ENCODE measurements around the gene CCT6A.

GRCh38 chr7:56007891-56008290 lies 43.7 kb upstream of the CCT6A start:
- TF ChIP-seq FOS (IDR thresholded peaks at IDR 0.05; ENCODE audit: low read depth, low read length), result no peak
- TF ChIP-seq CTCF (conservative IDR thresholded peaks at IDR 0.05; ENCODE audit: low read depth, low read length), result no peak
